Spleen (tissue), 11 donors: ENCODE measurements around the gene LRIT2. TPM values are rescaled to one million over a fixed set of nuclear protein-coding genes. Genes with fewer than 3 reads are reported as not detected.
A peak's percentile ranks its signal among the peaks of the same experiment; 100 is the strongest.
"Not testable (repeated sequence)": the region's sequence is repeated elsewhere in the genome, so short reads cannot be mapped to it uniquely, and the experiment has no call there.

Experiments
- DNase-seq: peaks from one replicate; pipeline ENCODE4 v3.0.0-alpha.2; 2020
- H3K27ac ChIP-seq, 8 donors: fragments of 200-600 bp; sonication (generic) in 7 of 8; 1 replicate in 4 of 8; 2 replicates in 4 of 8; pipeline versions ENCODE4 v1.5.0 to v1.8.0; 2016 to 2021; ENCODE audit warnings: inconsistent platforms in 4 of 8, mild to moderate bottlenecking in 4 of 8, moderate library complexity in 1 of 8
- H3K27me3 ChIP-seq, 7 donors: fragments of 200-600 bp; sonication (generic) in 6 of 7; replicated peaks in 1 of 7; 1 replicate in 4 of 7; 2 replicates in 3 of 7; pipeline versions ENCODE4 v1.5.0 to v1.8.0; 2016 to 2021; ENCODE audit warnings: inconsistent platforms in 3 of 7, mild to moderate bottlenecking in 1 of 7
- H3K36me3 ChIP-seq, 6 donors: fragments of 200-600 bp; sonication (generic) in 5 of 6; 1 replicate in 4 of 6; 2 replicates in 2 of 6; pipeline versions ENCODE4 v1.5.0 to v1.8.0; 2016 to 2021; ENCODE audit warnings: inconsistent platforms in 2 of 6
- H3K4me1 ChIP-seq, 6 donors: fragments of 200-600 bp; sonication (generic) in 5 of 6; 1 replicate in 3 of 6; 2 replicates in 3 of 6; pipeline versions ENCODE4 v1.5.0 to v1.8.0; 2016 to 2021; ENCODE audit warnings: inconsistent platforms in 3 of 6
- H3K4me3 ChIP-seq, 8 donors: fragments of 200-600 bp; sonication (generic) in 7 of 8; 1 replicate in 4 of 8; 2 replicates in 4 of 8; pipeline versions ENCODE4 v1.5.0 to v1.8.0; 2016 to 2021; ENCODE audit warnings: inconsistent platforms in 4 of 8, mild to moderate bottlenecking in 4 of 8, moderate library complexity in 2 of 8
- H3K9me3 ChIP-seq, 8 donors: fragments of 200-600 bp; sonication (generic) in 7 of 8; 1 replicate in 4 of 8; 2 replicates in 4 of 8; pipeline versions ENCODE4 v1.5.0 to v1.8.0; 2016 to 2021; ENCODE audit warnings: inconsistent platforms in 4 of 8
- CTCF ChIP-seq, 11 experiments: fragments of 200-600 bp in 7 of 11; fragments of 450-650 bp in 4 of 11; sonication (generic) in 4 of 11; IDR thresholded peaks in 8 of 11; conservative IDR thresholded peaks in 3 of 11; 1 replicate in 7 of 11; 2 replicates in 4 of 11; pipeline versions ENCODE4 v1.4.0 to v1.8.0; 2016 to 2021; ENCODE audit warnings: antibody characterized with exemption in 11 of 11, inconsistent platforms in 4 of 11, mild to moderate bottlenecking in 1 of 11
- POLR2A ChIP-seq, 3 donors: fragments of 450-650 bp; IDR thresholded peaks; one replicate each; pipeline ENCODE4 v1.5.1; 2017; ENCODE audit warnings: antibody characterized with exemption in 3 of 3, mild to moderate bottlenecking in 1 of 3
- POLR2AphosphoS5 ChIP-seq, 3 donors: sonication (generic); formaldehyde crosslinking; IDR thresholded peaks; one replicate each; pipeline ENCODE4 v1.5.1; 2017; ENCODE audit warnings: antibody characterized with exemption in 3 of 3
- WGBS, 5 donors: extraction: QIAGEN DNeasy Blood & Tissue Kit in 3 of 5; methylation state at CpG; one replicate each; pipeline versions ENCODE4 v1.1.5 to v1.1.7; 2013 to 2018; 5-methylcytosine and 5-hydroxymethylcytosine counted together
- intact Hi-C: fragments of 100-400 bp; cut with DNase I; formaldehyde crosslinking; loops from one replicate; pipeline ENCODE4 v1.15.0; 2023; ENCODE audit warnings: low total_unique reads
- polyA plus RNA-seq, 3 donors: library from polyadenylated mRNA; stranded (reverse); fragments of 200-250 nt; gene quantifications; one replicate each; pipeline ENCODE4 v1.2.1, GENCODE V29; 2013
- total RNA-seq, 7 donors: library from RNA; depleted of rRNA in 3 of 7; stranded (reverse); fragments of >200 nt in 3 of 7; fragmentation: NEBNext Ultra II Directional in 4 of 7; extraction: Animal tissue kit (Norgen Biotek cat#: 25700) in 4 of 7; gene quantifications; one replicate each; pipeline versions ENCODE4 v1.1.0 to v1.2.1, GENCODE V29; 2016 to 2021
- donor health status: healthy with polysubstance abuse.
- donor health status: DM: no; HTN: no; CAD: no; lungs with moderate emphysema.
- donor health status: DM: no; HTN: no; CAD: no.
- donor health status: Bipolar disorder and iron deficiency.
- donor health status: healthy.
- donor health status: DM: no; HTN: no; CAD: no.
- donor health status: DM: yes; HTN: yes; CAD: no.

The LRIT2 gene
- total and polyA plus RNA-seq, 10 donors: not detected

- Histone ChIP-seq H3K4me1 (peaks cover 0 to 40% (median 24%) of the 10 kb centered on the region in 6 donors), H3K36me3 (no peaks in the 10 kb centered on the region), H3K4me3 (no peak overlapping the region), H3K27me3 (no peaks in the 10 kb centered on the region), H3K27ac (peak overlapping the region in 3 of 8 donors; percentile 67 to 82 (median 75)), H3K9me3 (no peaks in the 10 kb centered on the region)
- WGBS, 5 donors: 82 to 94% (median 88%) methylated on average over 4 of the region's 4 CpGs
- no peak for DNase-seq
- no peak for TF ChIP-seq POLR2A (IDR thresholded peaks at IDR 0.05)
- no peak for TF ChIP-seq POLR2AphosphoS5 (IDR thresholded peaks at IDR 0.05)
- no peak for TF ChIP-seq CTCF (IDR thresholded peaks at IDR 0.05 in 8 of 11, conservative IDR thresholded peaks at IDR 0.05 in 3 of 11)
- intact Hi-C loops: no loop called here
These were observed 49.0 kb downstream of the LRIT2 start for GRCh38 chr10:84176351-84176750.

- DNase-seq: no peak
- H3K36me3 ChIP-seq: no peaks in the 10 kb centered on the region
- TF ChIP-seq POLR2AphosphoS5 (IDR thresholded peaks at IDR 0.05) (no peak), POLR2A (IDR thresholded peaks at IDR 0.05) (no peak), CTCF (IDR thresholded peaks at IDR 0.05 in 8 of 11, conservative IDR thresholded peaks at IDR 0.05 in 3 of 11) (no peak)
- no peaks in the 10 kb centered on the region for H3K9me3 ChIP-seq
- H3K27me3 ChIP-seq: no peaks in the 10 kb centered on the region
- H3K4me3 ChIP-seq: no peak overlapping the region
- intact Hi-C loops: no loop called here
- H3K27ac ChIP-seq: no peak overlapping the region
- WGBS, 5 donors: 90 to 94% (median 92%) methylated on average over 6 of the region's 6 CpGs
- H3K4me1 ChIP-seq: peaks cover 0 to 40% (median 24%) of the 10 kb centered on the region in 6 donors
These were observed 49.9 kb downstream of the LRIT2 start for GRCh38 chr10:84175436-84175835.

DNA sequence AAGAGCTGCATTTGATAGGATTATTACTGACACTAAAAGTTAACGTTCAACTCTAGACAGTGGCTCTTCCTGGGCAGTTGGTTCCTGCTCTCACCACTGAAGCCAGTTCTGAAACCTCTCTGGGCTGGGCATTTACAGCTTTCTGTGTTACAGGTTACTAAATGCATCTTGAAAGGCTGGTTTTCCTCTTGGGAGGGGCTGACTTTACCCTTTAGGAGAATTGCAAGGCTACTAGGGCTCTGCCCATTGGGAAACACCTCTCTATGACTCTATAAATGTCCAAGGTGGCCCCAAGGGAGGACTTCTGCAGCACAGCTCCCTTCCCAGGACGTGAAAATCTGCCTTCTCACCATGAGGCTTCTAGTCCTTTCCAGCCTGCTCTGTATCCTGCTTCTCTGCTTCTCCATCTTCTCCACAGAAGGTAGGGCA lies 51.8 kb downstream of the LRIT2 start, which contains the start of gene GPR15LG:
Gene GPR15LG (plus strand): TSS at position 301 of the 429 bp plus-strand sequence. CDS start 51 bp downstream, at position 352.
- H3K4me3 ChIP-seq: no peak within 1 kb of the TSS
- no peaks in the 10 kb centered on the region for H3K9me3 ChIP-seq
- H3K4me1 ChIP-seq: peaks cover 0 to 28% (median 15%) of the 10 kb centered on the region in 6 donors
- DNase-seq: no peak
- H3K27ac ChIP-seq: peak within 1 kb of the TSS in 3 of 8 donors; percentile 26 to 65 (median 34)
- 65 to 82% (median 76%) methylated on average over 2 of the region's 2 CpGs for WGBS, 5 donors
- TF ChIP-seq POLR2A (IDR thresholded peaks at IDR 0.05): no peak
- TF ChIP-seq CTCF (IDR thresholded peaks at IDR 0.05 in 8 of 11, conservative IDR thresholded peaks at IDR 0.05 in 3 of 11): no peak
- TF ChIP-seq POLR2AphosphoS5 (IDR thresholded peaks at IDR 0.05): no peak
- intact Hi-C loops: no loop called here
- no peaks in the 10 kb centered on the region for H3K36me3 ChIP-seq
- H3K27me3 ChIP-seq: no peaks in the 10 kb centered on the region

GRCh38 chr10:84172467-84173356 lies 52.6 kb downstream of the LRIT2 start:
- Histone ChIP-seq H3K27ac (peak overlapping the region in 3 of 8 donors; percentile 26 to 65 (median 34)), H3K27me3 (no peaks in the 10 kb centered on the region), H3K4me3 (no peak overlapping the region), H3K9me3 (peaks cover 0 to 8% (median under 1%) of the 10 kb centered on the region in 8 donors), H3K4me1 (peaks cover 0 to 20% (median 9%) of the 10 kb centered on the region in 6 donors), H3K36me3 (no peaks in the 10 kb centered on the region)
- TF ChIP-seq POLR2AphosphoS5 (IDR thresholded peaks at IDR 0.05): no peak
- no peak for TF ChIP-seq CTCF (IDR thresholded peaks at IDR 0.05 in 8 of 11, conservative IDR thresholded peaks at IDR 0.05 in 3 of 11)
- TF ChIP-seq POLR2A (IDR thresholded peaks at IDR 0.05): no peak
- no peak for DNase-seq
- WGBS, 5 donors: 85 to 95% (median 88%) methylated on average over 9 of the region's 9 CpGs
- intact Hi-C loops: no loop called here

DNA sequence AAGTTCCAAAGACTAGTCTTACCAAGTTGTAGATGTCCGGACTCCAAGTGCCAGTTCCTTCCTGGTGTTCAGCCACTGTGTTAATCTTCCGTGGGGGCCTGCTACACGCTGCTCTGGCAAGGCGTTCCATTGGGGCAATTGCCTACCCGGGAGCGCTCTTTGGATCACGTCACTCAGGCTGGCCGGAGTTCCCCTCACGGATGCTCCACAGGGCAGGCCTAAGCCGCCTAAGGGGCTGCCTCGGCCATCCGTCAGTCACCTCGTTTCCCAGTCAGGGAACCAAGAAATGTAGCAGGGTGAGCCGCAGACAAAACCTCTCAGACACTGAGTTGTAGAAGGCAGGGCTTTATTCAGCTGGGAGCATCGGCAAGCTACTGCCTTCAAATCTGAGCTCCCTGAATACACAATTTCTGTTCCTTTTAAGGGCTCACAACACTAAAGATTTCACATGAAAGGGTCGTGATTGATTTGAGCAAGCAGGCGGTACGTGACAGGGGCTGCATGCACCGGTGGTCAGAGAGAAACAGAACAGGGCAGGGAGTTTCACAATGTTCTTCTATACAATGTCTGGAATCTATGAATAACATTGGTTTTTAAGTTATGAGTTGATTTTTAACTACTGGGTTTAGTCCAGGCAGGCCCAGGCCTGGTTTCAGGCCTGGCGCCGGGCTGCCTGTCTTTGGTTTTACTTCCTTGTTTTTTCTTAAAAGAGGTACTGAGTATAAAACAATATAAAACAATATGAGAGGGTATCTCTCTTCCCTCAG lies 53.5 kb downstream of the LRIT2 start:
- H3K4me3 ChIP-seq, DNase-seq, intact Hi-C loops, H3K27me3 ChIP-seq, H3K36me3 ChIP-seq: not testable (repeated sequence)
- H3K27ac ChIP-seq: peak overlapping the region in 4 of 8 donors; percentile 26 to 65 (median 34)
- 69 to 79% (median 76%) methylated on average over 12 to 20 of the region's 21 CpGs for WGBS, 5 donors
- peaks cover 0 to 16% (median 4%) of the 10 kb centered on the region in 8 donors for H3K9me3 ChIP-seq
- peaks cover 0 to 12% (median 1%) of the 10 kb centered on the region in 6 donors for H3K4me1 ChIP-seq

DNA sequence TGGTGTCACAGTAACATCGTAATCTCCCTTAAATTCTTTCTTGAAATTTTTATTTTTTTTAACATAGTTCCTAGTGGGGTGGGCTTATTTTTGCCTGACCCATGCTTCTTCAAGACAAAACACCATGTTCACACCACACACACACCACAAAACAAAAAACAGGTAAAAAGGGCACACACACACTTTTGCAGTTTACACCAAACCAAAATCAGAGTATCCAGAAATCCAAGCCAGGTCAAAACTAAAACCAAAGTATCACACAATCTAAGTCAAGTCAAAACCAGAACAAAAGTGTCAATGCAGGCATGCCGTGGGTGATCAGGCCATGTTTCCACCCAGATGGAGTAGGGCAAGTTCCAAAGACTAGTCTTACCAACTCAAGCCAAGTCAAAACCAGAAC lies 54.1 kb downstream of the LRIT2 start:
- H3K4me1 ChIP-seq, DNase-seq, H3K36me3 ChIP-seq, H3K4me3 ChIP-seq, intact Hi-C loops, H3K27me3 ChIP-seq: not testable (repeated sequence)
- Histone ChIP-seq H3K9me3 (peaks cover 0 to 18% (median 4%) of the 10 kb centered on the region in 8 donors), H3K27ac (peak overlapping the region in 2 of 8 donors; percentile 34 to 65)
- 75 to 92% (median 78%) methylated on average over 2 of the region's 2 CpGs for WGBS, 5 donors
